ENCODE results near the gene MAGI2. TPM values are rescaled to one million over a fixed set of nuclear protein-coding genes. Genes with fewer than 3 reads are reported as not detected.

Gene MAGI2
- total RNA-seq, 3 donors from 2014 or later (not counting 1 experiment from before 2014, with no cell fraction given) = 0.09 to 0.48 (median 0.27) TPM

DNA sequence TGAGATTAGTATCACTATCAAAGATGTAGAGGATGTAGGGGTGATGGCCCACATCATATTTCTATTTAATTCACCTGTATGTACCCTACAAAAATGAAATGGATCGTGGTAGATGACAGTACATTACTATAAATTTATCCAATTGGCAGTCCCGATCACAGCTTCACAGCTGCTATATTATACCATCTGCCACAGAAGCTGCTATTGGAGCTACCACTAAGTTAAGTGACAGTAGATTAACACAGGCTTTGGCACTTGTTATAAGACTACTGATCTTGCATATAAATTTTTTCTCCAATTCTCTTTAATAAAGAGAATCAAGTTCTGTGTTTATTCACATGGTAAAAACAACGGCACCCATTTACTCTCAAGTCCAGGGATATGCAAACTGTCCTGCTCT lies 24.9 kb upstream of the MAGI2 start:
- H3K9me3 ChIP-seq (ENCODE audit: control insufficient read depth, insufficient read depth, low read length) = no peaks in the 10 kb centered on the region
- Mint-ChIP-seq H3K4me1 (no peaks in the 10 kb centered on the region), H3K27me3 (ENCODE audit: low read depth in 2 of 2) (no peaks in the 10 kb centered on the region), H3K36me3 (no peaks in the 10 kb centered on the region), H3K9me3 (peaks cover 10 to 14% of the 10 kb centered on the region in 2 donors), H3K27ac (no peak overlapping the region), H3K4me3 (no peak overlapping the region)
- H3K4me1 ChIP-seq (ENCODE audit: control insufficient read depth, insufficient read depth, low read length) = no peaks in the 10 kb centered on the region
- TF ChIP-seq, protein P1, sequence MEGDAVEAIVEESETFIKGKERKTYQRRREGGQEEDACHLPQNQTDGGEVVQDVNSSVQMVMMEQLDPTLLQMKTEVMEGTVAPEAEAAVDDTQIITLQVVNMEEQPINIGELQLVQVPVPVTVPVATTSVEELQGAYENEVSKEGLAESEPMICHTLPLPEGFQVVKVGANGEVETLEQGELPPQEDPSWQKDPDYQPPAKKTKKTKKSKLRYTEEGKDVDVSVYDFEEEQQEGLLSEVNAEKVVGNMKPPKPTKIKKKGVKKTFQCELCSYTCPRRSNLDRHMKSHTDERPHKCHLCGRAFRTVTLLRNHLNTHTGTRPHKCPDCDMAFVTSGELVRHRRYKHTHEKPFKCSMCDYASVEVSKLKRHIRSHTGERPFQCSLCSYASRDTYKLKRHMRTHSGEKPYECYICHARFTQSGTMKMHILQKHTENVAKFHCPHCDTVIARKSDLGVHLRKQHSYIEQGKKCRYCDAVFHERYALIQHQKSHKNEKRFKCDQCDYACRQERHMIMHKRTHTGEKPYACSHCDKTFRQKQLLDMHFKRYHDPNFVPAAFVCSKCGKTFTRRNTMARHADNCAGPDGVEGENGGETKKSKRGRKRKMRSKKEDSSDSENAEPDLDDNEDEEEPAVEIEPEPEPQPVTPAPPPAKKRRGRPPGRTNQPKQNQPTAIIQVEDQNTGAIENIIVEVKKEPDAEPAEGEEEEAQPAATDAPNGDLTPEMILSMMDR (IDR thresholded peaks at IDR 0.05) = no peak
- no peaks in the 10 kb centered on the region for H3K27me3 ChIP-seq (ENCODE audit: control insufficient read depth, insufficient read depth, low read length)
- DNase-seq (no peak), ATAC-seq (no peak)
- WGBS (ENCODE audit: insufficient coverage) = 91% methylated on average over 3 of the region's 3 CpGs
- no peaks in the 10 kb centered on the region for H3K36me3 ChIP-seq (ENCODE audit: control insufficient read depth, insufficient read depth, low read length)
- H3K4me3 ChIP-seq (ENCODE audit: low read length) = no peak overlapping the region
- no peak overlapping the region for H3K27ac ChIP-seq (ENCODE audit: low read length)
- intact Hi-C loops (cut with micrococcal nuclease) = no loop called here

DNA sequence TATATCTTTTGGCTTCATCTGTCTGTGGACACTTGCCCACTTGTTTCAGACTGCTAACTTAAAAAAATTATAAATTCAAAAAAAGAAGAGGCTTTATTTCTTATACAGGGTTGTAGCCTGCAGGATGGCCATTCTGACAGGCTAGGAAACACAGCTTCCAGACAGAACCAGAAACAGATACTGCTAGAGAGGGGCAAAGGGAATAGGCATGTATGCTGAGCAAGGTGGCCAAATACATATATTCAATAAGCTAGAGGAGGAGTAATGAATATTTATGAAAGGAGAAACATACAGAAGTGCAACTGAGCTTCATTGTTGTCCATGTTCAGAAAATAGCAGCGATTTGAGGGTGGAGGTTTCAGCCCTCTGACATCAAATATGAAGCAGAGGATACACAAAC lies 22.0 kb upstream of the MAGI2 start:
- H3K4me1 Mint-ChIP-seq = no peaks in the 10 kb centered on the region
- no peak overlapping the region for H3K27ac ChIP-seq (ENCODE audit: low read length)
- whole genome bisulfite sequencing (ENCODE audit: insufficient coverage) = 64% methylated on average over 1 of the region's 1 CpG
- no peak overlapping the region for H3K4me3 ChIP-seq (ENCODE audit: low read length)
- H3K9me3 Mint-ChIP-seq = peaks cover 2 to 5% of the 10 kb centered on the region in 2 donors
- no peaks in the 10 kb centered on the region for H3K27me3 ChIP-seq (ENCODE audit: control insufficient read depth, insufficient read depth, low read length)
- no peaks in the 10 kb centered on the region for H3K9me3 ChIP-seq (ENCODE audit: control insufficient read depth, insufficient read depth, low read length)
- H3K4me1 ChIP-seq (ENCODE audit: control insufficient read depth, insufficient read depth, low read length) = no peaks in the 10 kb centered on the region
- TF ChIP-seq, protein P1 (IDR thresholded peaks at IDR 0.05) = no peak
- no peak overlapping the region for H3K27ac Mint-ChIP-seq
- no peaks in the 10 kb centered on the region for H3K36me3 ChIP-seq (ENCODE audit: control insufficient read depth, insufficient read depth, low read length)
- ATAC-seq (no peak), DNase-seq (no peak)
- intact Hi-C loops (cut with micrococcal nuclease) = no loop called here
- no peaks in the 10 kb centered on the region for H3K36me3 Mint-ChIP-seq
- H3K27me3 Mint-ChIP-seq (ENCODE audit: low read depth in 2 of 2) = no peaks in the 10 kb centered on the region
- H3K4me3 Mint-ChIP-seq = no peak overlapping the region

DNA sequence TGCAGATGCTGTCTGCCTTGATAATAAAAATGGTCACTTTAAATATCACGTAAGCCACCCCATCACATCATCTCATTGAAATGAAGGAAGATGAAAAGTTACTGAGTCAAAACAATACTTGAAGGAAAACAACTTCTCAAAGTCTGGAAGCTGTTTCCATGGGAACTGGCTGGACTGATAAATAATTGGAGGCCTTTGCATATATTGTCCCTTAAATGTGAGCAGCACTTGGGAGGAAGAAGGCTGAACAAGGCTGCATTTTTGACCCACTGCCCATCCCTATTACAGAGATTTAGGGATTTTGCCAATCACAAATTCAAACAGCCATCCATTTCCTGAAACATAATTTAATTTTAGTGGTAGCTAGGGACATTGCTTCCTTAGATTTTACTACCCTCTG lies 18.2 kb upstream of the MAGI2 start:
- Mint-ChIP-seq H3K27me3 (ENCODE audit: low read depth in 2 of 2) (no peaks in the 10 kb centered on the region), H3K4me1 (no peaks in the 10 kb centered on the region), H3K27ac (no peak overlapping the region), H3K36me3 (no peaks in the 10 kb centered on the region), H3K4me3 (no peak overlapping the region), H3K9me3 (peaks cover 6% of the 10 kb centered on the region in 2 donors)
- Histone ChIP-seq H3K27ac (ENCODE audit: low read length) (no peak overlapping the region), H3K4me3 (ENCODE audit: low read length) (no peak overlapping the region), H3K9me3 (ENCODE audit: control insufficient read depth, insufficient read depth, low read length) (no peaks in the 10 kb centered on the region), H3K27me3 (ENCODE audit: control insufficient read depth, insufficient read depth, low read length) (no peaks in the 10 kb centered on the region), H3K4me1 (ENCODE audit: control insufficient read depth, insufficient read depth, low read length) (no peaks in the 10 kb centered on the region), H3K36me3 (ENCODE audit: control insufficient read depth, insufficient read depth, low read length) (no peaks in the 10 kb centered on the region)
- WGBS (ENCODE audit: insufficient coverage) = no CpG with 5 or more reads among the region's 1 CpG
- intact Hi-C loops (cut with micrococcal nuclease) = no loop called here
- ATAC-seq (no peak), DNase-seq (no peak)
- TF ChIP-seq, protein P1 (IDR thresholded peaks at IDR 0.05) = no peak

DNA sequence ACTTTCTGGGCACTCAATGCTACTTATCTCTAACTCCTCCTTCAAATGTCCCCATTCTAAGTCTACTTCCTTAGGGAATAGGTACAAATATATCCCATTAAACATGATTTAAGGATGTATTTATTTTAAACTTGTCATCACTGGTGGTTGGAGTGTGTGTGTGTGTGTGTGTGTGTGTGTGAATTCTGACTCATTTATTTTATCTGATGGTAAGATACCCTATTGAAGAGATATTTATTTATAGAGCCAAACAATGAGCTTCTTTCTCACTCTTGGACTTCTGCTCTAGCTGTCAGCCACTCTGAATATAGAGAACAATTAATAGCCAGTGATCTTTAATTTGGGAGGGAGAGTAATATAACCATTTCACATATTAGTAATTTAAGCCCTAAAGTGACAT lies 17.8 kb upstream of the MAGI2 start:
- Histone ChIP-seq H3K4me1 (ENCODE audit: control insufficient read depth, insufficient read depth, low read length) (no peaks in the 10 kb centered on the region), H3K4me3 (ENCODE audit: low read length) (no peak overlapping the region), H3K9me3 (ENCODE audit: control insufficient read depth, insufficient read depth, low read length) (no peaks in the 10 kb centered on the region), H3K36me3 (ENCODE audit: control insufficient read depth, insufficient read depth, low read length) (no peaks in the 10 kb centered on the region), H3K27me3 (ENCODE audit: control insufficient read depth, insufficient read depth, low read length) (no peaks in the 10 kb centered on the region), H3K27ac (ENCODE audit: low read length) (no peak overlapping the region)
- no peaks in the 10 kb centered on the region for H3K27me3 Mint-ChIP-seq (ENCODE audit: low read depth in 2 of 2)
- DNase-seq = no peak
- intact Hi-C loops (cut with micrococcal nuclease) = no loop called here
- H3K27ac Mint-ChIP-seq = no peak overlapping the region
- H3K4me3 Mint-ChIP-seq = no peak overlapping the region
- H3K36me3 Mint-ChIP-seq = no peaks in the 10 kb centered on the region
- TF ChIP-seq, protein P1 (IDR thresholded peaks at IDR 0.05) = no peak
- H3K9me3 Mint-ChIP-seq = peaks cover 6% of the 10 kb centered on the region in 2 donors
- H3K4me1 Mint-ChIP-seq = no peaks in the 10 kb centered on the region
- no peak for ATAC-seq

All from natural killer cell (primary cell).